Karpas-422 (cell line): ENCODE results near the gene KRT72. TPM values are rescaled to one million over a fixed set of nuclear protein-coding genes. Genes with fewer than 3 reads are reported as not detected.

Source experiments
- DNase-seq: peaks from one replicate; pipeline ENCODE4 v3.0.0-alpha.2; 2015
- H2AFZ ChIP-seq: fragments of 200-600 bp; sonication (generic); 2 replicates; pipeline ENCODE4 v1.6.1; 2014; ENCODE audit warnings: antibody characterized with exemption, low read length, mixed read lengths
- H3K27ac ChIP-seq: fragments of 200-600 bp; sonication (generic); 2 replicates; pipeline ENCODE4 v1.5.1; 2014; ENCODE audit warnings: mild to moderate bottlenecking, low read length, moderate library complexity
- H3K27me3 ChIP-seq: fragments of 200-600 bp; sonication (generic); 2 replicates; pipeline ENCODE4 v1.6.1; 2014; ENCODE audit warnings: low read length, mixed read lengths
- H3K36me3 ChIP-seq: fragments of 200-600 bp; sonication (generic); 2 replicates; pipeline ENCODE4 v1.6.1; 2014; ENCODE audit warnings: low read length, mixed read lengths; ENCODE audit not compliant: insufficient read depth
- H3K4me1 ChIP-seq: fragments of 200-600 bp; sonication (generic); 2 replicates; pipeline ENCODE4 v1.6.1; 2014; ENCODE audit warnings: mild to moderate bottlenecking, low read length, mixed read lengths
- H3K4me2 ChIP-seq: fragments of 200-600 bp; sonication (generic); 2 replicates; pipeline ENCODE4 v1.6.1; 2014; ENCODE audit warnings: low read length, low read depth, mild to moderate bottlenecking; ENCODE audit not compliant: poor library complexity, severe bottlenecking
- H3K4me3 ChIP-seq: fragments of 200-600 bp; sonication (generic); 2 replicates; pipeline ENCODE4 v1.5.1; 2014; ENCODE audit warnings: mild to moderate bottlenecking, antibody characterized with exemption, low read length, mixed read lengths
- H3K79me2 ChIP-seq: fragments of 200-600 bp; sonication (generic); 2 replicates; pipeline ENCODE4 v1.6.1; 2014; ENCODE audit warnings: mild to moderate bottlenecking, low read length, mixed read lengths
- H3K9ac ChIP-seq: fragments of 200-600 bp; sonication (generic); 2 replicates; pipeline ENCODE4 v1.6.0; 2014; ENCODE audit warnings: low read length
- H3K9me2 ChIP-seq: fragments of 200-600 bp; sonication (generic), shearing (Covaris generic); replicated peaks from 2 replicates; pipeline ENCODE4 v1.6.0; 2014; ENCODE audit warnings: mild to moderate bottlenecking, low read length, moderate library complexity; ENCODE audit not compliant: insufficient read depth
- H3K9me3 ChIP-seq: fragments of 300-700, 200-600 bp; sonication (generic); 2 replicates; pipeline ENCODE4 v1.6.1; 2014; ENCODE audit warnings: low read length, mixed read lengths
- H4K20me1 ChIP-seq: fragments of 200-600 bp; sonication (generic); 2 replicates; pipeline ENCODE4 v1.6.1; 2014; ENCODE audit warnings: mild to moderate bottlenecking, antibody characterized with exemption, low read length, low read depth; ENCODE audit not compliant: insufficient read depth
- total RNA-seq: library from RNA; depleted of rRNA; stranded (reverse); fragments of >200 nt; shearing (Covaris generic); gene quantifications from 2 replicates; pipeline ENCODE4 v1.2.3, GENCODE V29; 2014; ENCODE audit warnings: low replicate concordance; rRNA removed

Gene KRT72
- not detected in 2 replicates for total RNA-seq

DNA sequence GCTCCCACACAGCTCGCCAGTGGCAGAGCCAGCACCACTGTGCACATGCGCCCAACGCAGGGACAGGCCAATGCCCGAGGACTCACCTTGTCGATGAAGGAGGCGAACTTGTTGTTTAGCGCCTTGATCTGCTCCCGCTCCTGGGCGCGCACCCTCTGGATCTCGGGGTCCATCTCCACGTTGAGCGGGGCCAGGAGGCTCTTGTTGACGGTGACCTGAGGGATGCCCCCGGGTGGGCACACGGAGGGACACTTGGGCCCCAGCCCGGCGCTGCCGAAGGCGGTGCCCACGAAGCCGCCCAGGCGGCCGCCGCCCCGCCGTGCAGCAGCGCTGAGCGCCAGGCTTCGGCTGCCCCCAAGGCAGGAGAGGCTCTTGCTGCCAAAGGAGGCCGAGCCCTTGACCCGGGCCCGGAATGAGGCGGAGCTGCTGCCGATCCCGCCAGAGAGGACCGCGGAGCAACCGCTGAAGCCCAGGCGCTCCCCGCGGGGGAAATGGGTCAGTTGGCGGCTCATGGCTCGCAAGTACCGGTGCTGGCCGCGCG is at the start of gene KRT72:
Gene KRT72, minus strand, starts transcription at position 523 of the 541 bp plus-strand sequence. Its CDS starts 11 bp downstream, at position 512.
- no peak within 1 kb of the TSS for H2AFZ ChIP-seq
- DNase-seq: no peak
- H3K27me3 ChIP-seq: no peaks in the 10 kb centered on the region
- no peaks in the 10 kb centered on the region for H3K9me3 ChIP-seq
- no peak within 1 kb of the TSS for H3K4me3 ChIP-seq
- H3K79me2 ChIP-seq: no peaks in the 10 kb centered on the region
- no peak within 1 kb of the TSS for H3K27ac ChIP-seq
- no peak within 1 kb of the TSS for H3K4me2 ChIP-seq
- H4K20me1 ChIP-seq: no peaks in the 10 kb centered on the region
- no peaks in the 10 kb centered on the region for H3K36me3 ChIP-seq
- H3K4me1 ChIP-seq: no peaks in the 10 kb centered on the region
- H3K9me2 ChIP-seq: no peaks in the 10 kb centered on the region
- no peak within 1 kb of the TSS for H3K9ac ChIP-seq

DNA sequence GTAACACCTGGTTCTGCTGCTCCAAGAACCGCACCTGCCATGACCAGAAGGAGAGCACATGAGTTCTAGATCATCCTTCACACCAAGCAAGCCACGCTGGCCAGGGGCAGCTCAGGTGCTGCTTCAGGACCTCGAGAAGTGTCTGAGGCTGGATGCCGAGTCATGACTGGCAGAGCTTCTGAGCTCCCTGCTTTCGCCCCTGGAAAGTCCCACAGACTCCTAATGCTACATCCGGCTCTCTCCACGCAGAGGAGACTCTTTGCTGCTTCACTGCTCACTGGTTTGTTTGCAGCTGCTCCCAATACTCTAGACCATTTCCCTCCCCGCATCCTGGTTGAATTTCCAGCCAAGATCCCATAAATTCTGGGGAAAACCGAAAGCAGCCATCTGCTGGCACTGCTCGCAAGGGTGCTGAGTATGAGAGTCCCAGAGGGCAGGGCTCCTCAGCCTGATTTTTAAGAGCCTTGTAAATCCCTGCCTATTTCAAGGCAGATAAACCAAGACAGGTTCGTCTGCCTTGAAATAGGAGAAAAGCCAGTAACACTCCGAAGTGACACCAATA is 49.3 kb upstream of the KRT72 start:
- H3K9ac ChIP-seq: no peak overlapping the region
- H3K4me3 ChIP-seq: no peak overlapping the region
- no peak overlapping the region for H3K27ac ChIP-seq
- DNase-seq: no peak
- H4K20me1 ChIP-seq: no peaks in the 10 kb centered on the region
- H3K4me2 ChIP-seq: no peak overlapping the region
- H2AFZ ChIP-seq: no peak overlapping the region
- no peaks in the 10 kb centered on the region for H3K36me3 ChIP-seq
- no peaks in the 10 kb centered on the region for H3K4me1 ChIP-seq
- H3K79me2 ChIP-seq: no peaks in the 10 kb centered on the region
- H3K9me3 ChIP-seq: no peaks in the 10 kb centered on the region
- H3K9me2 ChIP-seq: no peaks in the 10 kb centered on the region
- H3K27me3 ChIP-seq: no peaks in the 10 kb centered on the region

DNA sequence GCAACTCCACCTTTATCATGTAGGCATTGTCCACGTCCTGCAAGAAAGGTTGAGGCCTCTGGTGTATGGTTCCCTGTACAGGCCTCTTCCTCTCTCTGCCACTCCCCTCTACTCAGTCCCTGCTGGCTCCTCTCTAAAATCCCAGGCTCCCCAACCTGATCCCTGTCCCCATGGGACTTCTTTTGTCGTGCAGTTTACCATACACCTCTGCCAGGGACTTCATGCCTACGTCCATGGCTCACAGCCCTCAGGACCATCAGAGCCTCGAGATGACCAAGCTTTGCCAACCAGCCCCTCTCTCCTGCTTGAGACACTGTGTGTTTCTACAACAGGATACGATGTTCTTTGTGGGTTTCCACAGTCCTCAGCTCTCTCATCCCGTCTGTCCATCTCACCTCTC is 47.8 kb upstream of the KRT72 start:
- Histone ChIP-seq H3K9me2 (no peaks in the 10 kb centered on the region), H3K9me3 (no peaks in the 10 kb centered on the region), H3K4me1 (no peaks in the 10 kb centered on the region), H3K27ac (no peak overlapping the region), H4K20me1 (no peaks in the 10 kb centered on the region), H3K27me3 (no peaks in the 10 kb centered on the region), H3K36me3 (no peaks in the 10 kb centered on the region), H3K4me2 (no peak overlapping the region), H3K4me3 (no peak overlapping the region), H3K9ac (no peak overlapping the region), H3K79me2 (no peaks in the 10 kb centered on the region), H2AFZ (no peak overlapping the region)
- DNase-seq: no peak

DNA sequence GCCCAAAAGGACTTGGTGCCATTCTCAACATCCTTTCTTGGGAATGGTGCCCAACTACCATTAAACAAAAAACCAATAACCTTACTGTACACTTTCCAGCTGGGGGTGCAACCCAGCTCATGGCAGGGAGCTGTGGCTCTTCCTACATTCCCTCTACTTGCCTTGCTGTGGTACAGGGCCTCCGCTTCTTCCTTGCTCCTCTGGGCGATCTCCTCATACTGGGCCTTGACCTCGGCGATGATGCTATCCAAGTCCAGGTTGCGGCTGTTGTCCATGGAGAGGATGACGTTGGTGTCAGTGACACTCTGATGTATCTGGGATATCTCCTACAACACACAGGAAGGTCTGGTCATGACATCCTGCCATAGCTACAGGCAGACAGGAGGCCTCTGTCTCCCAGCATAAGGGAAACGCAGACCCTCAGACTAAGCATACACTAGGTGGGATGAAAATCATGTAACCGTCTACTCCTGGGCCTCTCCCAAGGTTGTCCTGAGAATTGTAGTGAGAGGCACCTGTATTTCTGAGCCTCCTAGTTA is 46.8 kb upstream of the KRT72 start:
- Histone ChIP-seq H3K4me1 (no peaks in the 10 kb centered on the region), H3K4me2 (no peak overlapping the region), H2AFZ (no peak overlapping the region), H3K36me3 (no peaks in the 10 kb centered on the region), H3K9me3 (no peaks in the 10 kb centered on the region), H3K4me3 (no peak overlapping the region), H3K79me2 (no peaks in the 10 kb centered on the region), H4K20me1 (no peaks in the 10 kb centered on the region), H3K27me3 (no peaks in the 10 kb centered on the region), H3K27ac (no peak overlapping the region), H3K9me2 (no peaks in the 10 kb centered on the region), H3K9ac (no peak overlapping the region)
- no peak for DNase-seq

DNA sequence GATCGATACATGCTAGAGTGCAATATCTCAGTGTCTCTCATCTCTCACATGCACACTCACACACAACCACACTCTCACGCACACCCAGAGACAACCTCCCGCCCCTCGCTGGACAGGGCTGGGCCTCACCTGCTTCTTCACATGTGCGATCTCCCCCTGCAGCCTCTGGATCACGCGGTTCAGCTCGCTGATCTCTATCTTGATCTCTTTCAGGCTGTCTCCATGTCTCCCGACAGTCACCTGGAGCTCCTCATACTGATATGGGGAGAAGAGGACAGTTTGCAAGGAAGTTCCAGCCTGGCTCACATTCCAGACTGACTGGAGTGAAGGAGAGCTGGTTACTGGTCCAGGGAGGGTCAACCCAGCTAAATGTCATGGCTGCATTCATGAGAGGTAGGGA is 46.3 kb upstream of the KRT72 start:
- Histone ChIP-seq H3K9ac (no peak overlapping the region), H3K4me2 (no peak overlapping the region), H3K36me3 (no peaks in the 10 kb centered on the region), H3K27ac (no peak overlapping the region), H3K9me3 (no peaks in the 10 kb centered on the region), H3K4me3 (no peak overlapping the region), H3K9me2 (no peaks in the 10 kb centered on the region), H4K20me1 (no peaks in the 10 kb centered on the region), H3K4me1 (no peaks in the 10 kb centered on the region), H2AFZ (no peak overlapping the region), H3K27me3 (no peaks in the 10 kb centered on the region), H3K79me2 (no peaks in the 10 kb centered on the region)
- no peak for DNase-seq

GRCh38 chr12:52646613-52647012 is 45.4 kb upstream of the KRT72 start:
- no peaks in the 10 kb centered on the region for H3K79me2 ChIP-seq

GRCh38 chr12:52645982-52646381 is 44.7 kb upstream of the KRT72 start:
- Histone ChIP-seq H3K36me3 (no peaks in the 10 kb centered on the region), H3K27me3 (no peaks in the 10 kb centered on the region), H3K9me3 (no peaks in the 10 kb centered on the region), H3K79me2 (no peaks in the 10 kb centered on the region), H3K4me3 (no peak overlapping the region), H3K9ac (no peak overlapping the region), H4K20me1 (no peaks in the 10 kb centered on the region), H2AFZ (no peak overlapping the region), H3K9me2 (no peaks in the 10 kb centered on the region), H3K27ac (no peak overlapping the region), H3K4me1 (no peaks in the 10 kb centered on the region), H3K4me2 (no peak overlapping the region)
- DNase-seq: no peak

More at GRCh38 chr12:52646613-52647012, 45.4 kb upstream of the KRT72 start:
- Histone ChIP-seq H3K9me3 (no peaks in the 10 kb centered on the region), H3K4me1 (no peaks in the 10 kb centered on the region), H3K4me3 (no peak overlapping the region), H2AFZ (no peak overlapping the region), H3K27ac (no peak overlapping the region), H4K20me1 (no peaks in the 10 kb centered on the region), H3K9ac (no peak overlapping the region), H3K27me3 (no peaks in the 10 kb centered on the region), H3K36me3 (no peaks in the 10 kb centered on the region), H3K4me2 (no peak overlapping the region), H3K9me2 (no peaks in the 10 kb centered on the region)
- DNase-seq: no peak

DNA sequence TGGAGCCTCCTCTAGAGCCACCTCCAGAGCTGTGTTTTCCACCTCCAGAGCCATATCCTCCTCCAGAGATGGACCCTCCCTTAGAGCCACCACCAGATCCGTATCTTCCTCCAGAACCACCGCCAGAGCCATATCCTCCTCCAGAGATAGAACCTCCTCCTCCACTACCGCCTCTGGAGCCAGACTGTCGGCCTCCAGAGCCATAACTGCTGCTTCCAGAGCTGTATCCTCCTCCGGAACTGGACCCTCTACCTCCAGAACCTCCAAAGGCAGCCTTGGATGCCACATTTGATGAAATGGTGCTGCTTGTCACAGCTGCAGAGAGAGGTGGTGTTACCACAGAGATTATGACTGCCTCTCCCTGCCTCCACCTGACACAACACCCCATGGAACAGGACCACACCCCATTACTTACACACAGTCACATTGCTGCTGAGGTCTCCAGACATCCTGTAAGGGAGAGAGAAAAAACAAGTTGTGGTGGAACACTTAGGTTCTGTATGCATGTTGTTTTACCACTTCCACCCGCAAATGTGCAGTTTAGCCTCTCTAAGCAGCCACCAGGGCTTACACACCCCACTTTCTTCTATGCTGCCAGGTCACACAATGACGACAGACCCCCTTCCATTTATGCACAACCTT is 44.0 kb upstream of the KRT72 start:
- no peaks in the 10 kb centered on the region for H4K20me1 ChIP-seq
- H3K27me3 ChIP-seq: no peaks in the 10 kb centered on the region
- no peak overlapping the region for H3K9ac ChIP-seq
- H3K79me2 ChIP-seq: no peaks in the 10 kb centered on the region
- no peak overlapping the region for H3K4me2 ChIP-seq
- no peaks in the 10 kb centered on the region for H3K9me3 ChIP-seq
- no peak overlapping the region for H3K27ac ChIP-seq
- no peak overlapping the region for H2AFZ ChIP-seq
- no peak for DNase-seq
- H3K9me2 ChIP-seq: no peaks in the 10 kb centered on the region
- no peak overlapping the region for H3K4me3 ChIP-seq
- H3K36me3 ChIP-seq: no peaks in the 10 kb centered on the region
- no peaks in the 10 kb centered on the region for H3K4me1 ChIP-seq
